Measurements from ENCODE around the gene GGACT.

GRCh38 chr13:100637380-100637779 is 48.8 kb upstream of the GGACT start:
- TF ChIP-seq TAF1 (IDR thresholded peaks at IDR 0.05; ENCODE audit: low read depth, low read length) = no peak
- TF ChIP-seq CTCF (IDR thresholded peaks at IDR 0.05; ENCODE audit: control extremely low read depth in 1 of 3, insufficient read depth in 1 of 3, low read depth in 1 of 3, low read length in 3 of 3) = no peak
- TF ChIP-seq EGR1 (IDR thresholded peaks at IDR 0.05; ENCODE audit: borderline replicate concordance, low read depth, low read length) = no peak
- no peak for TF ChIP-seq USF2 (IDR thresholded peaks at IDR 0.05; ENCODE audit: low read length)
- TF ChIP-seq JUND (IDR thresholded peaks at IDR 0.05; ENCODE audit: low read length) = no peak
- TF ChIP-seq SP1 (IDR thresholded peaks at IDR 0.05; ENCODE audit: low read depth, low read length) = no peak
- no peak for TF ChIP-seq SIN3A (conservative IDR thresholded peaks at IDR 0.05 in 1 of 2, IDR thresholded peaks at IDR 0.05 in 1 of 2; ENCODE audit: low read depth in 1 of 2, low read length in 2 of 2)
- TF ChIP-seq GABPA (IDR thresholded peaks at IDR 0.05; ENCODE audit: borderline replicate concordance, insufficient read depth, low read length) = no peak
- TF ChIP-seq EZH2 (IDR thresholded peaks at IDR 0.05; ENCODE audit: low read depth, low read length, severe bottlenecking) = no peak
- TF ChIP-seq POLR2AphosphoS5 (IDR thresholded peaks at IDR 0.05; ENCODE audit: low read depth, low read length) = no peak
- TF ChIP-seq SRF (IDR thresholded peaks at IDR 0.05; ENCODE audit: low read depth, low read length) = no peak
- TF ChIP-seq NRF1 (IDR thresholded peaks at IDR 0.05; ENCODE audit: low read depth, low read length) = no peak
- TF ChIP-seq MAX (IDR thresholded peaks at IDR 0.05) = no peak

Measured in H1 (cell line).